ENCODE measurements around the gene ACAA2. TPM values are rescaled to one million over a fixed set of nuclear protein-coding genes. Genes with fewer than 3 reads are reported as not detected.
"Not testable (repeated sequence)": the region's sequence is repeated elsewhere in the genome, so short reads cannot be mapped to it uniquely, and the experiment has no call there.

The ACAA2 gene
- total RNA-seq, 1 donor from 2014 or later, result 27.4 TPM

GRCh38 chr18:49844903-49845302, 31.6 kb upstream of the ACAA2 start:
- no peak for DNase-seq

GRCh38 chr18:49843778-49844625, 30.7 kb upstream of the ACAA2 start:
- peak; percentile 16 for DNase-seq

- no peak for DNase-seq
Measured at GRCh38 chr18:49843131-49843530, 29.8 kb upstream of the ACAA2 start.

- no peak for DNase-seq
Measured at GRCh38 chr18:49842656-49843055, 29.3 kb upstream of the ACAA2 start.

GRCh38 chr18:49841236-49842217, 28.2 kb upstream of the ACAA2 start:
- DNase-seq, result no peak

- DNase-seq, result no peak
Measured at GRCh38 chr18:49839012-49839411, 25.7 kb upstream of the ACAA2 start.

- no peak for DNase-seq
Measured at GRCh38 chr18:49838381-49838780, 25.0 kb upstream of the ACAA2 start.

GRCh38 chr18:49837889-49838288, 24.6 kb upstream of the ACAA2 start:
- no peak for DNase-seq

- not testable (repeated sequence) for DNase-seq
Measured at GRCh38 chr18:49837316-49837835, 24.0 kb upstream of the ACAA2 start.

- DNase-seq, result no peak
Measured at GRCh38 chr18:49835405-49835804, 22.1 kb upstream of the ACAA2 start.

- DNase-seq, result no peak
Measured at GRCh38 chr18:49834258-49834657, 20.9 kb upstream of the ACAA2 start.

GRCh38 chr18:49833814-49834213, 20.5 kb upstream of the ACAA2 start:
- DNase-seq, result no peak

GRCh38 chr18:49832221-49832647, 18.9 kb upstream of the ACAA2 start:
- DNase-seq, result no peak

- DNase-seq, result no peak
Measured at GRCh38 chr18:49827996-49828395, 14.7 kb upstream of the ACAA2 start.

- DNase-seq, result no peak
Measured at GRCh38 chr18:49819823-49820671, 6.7 kb upstream of the ACAA2 start.

GRCh38 chr18:49819071-49819662, 5.8 kb upstream of the ACAA2 start:
- DNase-seq, result no peak

- no peak for DNase-seq
Measured at GRCh38 chr18:49817947-49818346, 4.6 kb upstream of the ACAA2 start.

GRCh38 chr18:49815927-49816326, 2.6 kb upstream of the ACAA2 start:
- DNase-seq, result no peak

GRCh38 chr18:49814147-49814499, 790 bp upstream of the ACAA2 start:
- peak; percentile 56 for DNase-seq

- peak; percentile 53 for DNase-seq
Measured at GRCh38 chr18:49813069-49813318, 339 bp downstream of the ACAA2 start.

- DNase-seq, result no peak
Measured at GRCh38 chr18:49812286-49813068, 856 bp downstream of the ACAA2 start.

Measured in dermis blood vessel endothelial cell (primary cell).